HEK293 (cell line): ENCODE results near the gene TFPI.
A peak's percentile ranks its signal among the peaks of the same experiment; 100 is the strongest.

Source experiments
- CTCF ChIA-PET: fragments of 350-600 bp; formaldehyde crosslinking; extraction: SDS; loops from one replicate; lab custom pipeline; 2021; ENCODE audit warnings: antibody characterized with exemption; lab: Yijun Ruan, JAX
- POLR2A ChIA-PET: fragments of 300-600 bp; formaldehyde crosslinking; extraction: SDS; loops from one replicate; lab custom pipeline; 2020; ENCODE audit warnings: antibody characterized with exemption, inconsistent platforms; lab: Yijun Ruan, JAX
- H3K27ac ChIP-seq: fragments of 200-500 bp; sonication (Bioruptor generic); 2 replicates; pipeline ENCODE4 v1.5.1; 2014; ENCODE audit warnings: low read depth, low read length, control low read depth, inconsistent platforms; ENCODE audit errors: extremely low read depth
- H3K36me3 ChIP-seq, 2 experiments: fragments of 200-500 bp in 1 of 2; sonication (Bioruptor generic) in 1 of 2; 1 replicate in 1 of 2; 2 replicates in 1 of 2; pipeline ENCODE4 v1.5.1; 2014 to 2017; ENCODE audit warnings: inconsistent platforms in 2 of 2, low read length in 2 of 2; ENCODE audit not compliant: control insufficient read depth in 2 of 2, insufficient read depth in 1 of 2
- H3K4me1 ChIP-seq: fragments of 200-500 bp; sonication (Bioruptor generic); 2 replicates; pipeline ENCODE4 v1.5.1; 2014; ENCODE audit warnings: mild to moderate bottlenecking, low read length, inconsistent platforms; ENCODE audit not compliant: control insufficient read depth, insufficient read depth
- H3K4me3 ChIP-seq: 2 replicates; pipeline ENCODE4 v1.5.1; 2011; ENCODE audit warnings: low read depth, mild to moderate bottlenecking, control low read depth, low read length, moderate library complexity
- H3K9me3 ChIP-seq: fragments of 200-500 bp; sonication (Bioruptor generic); 2 replicates; pipeline ENCODE4 v1.5.1; 2014; ENCODE audit warnings: low read depth, low read length, inconsistent platforms; ENCODE audit not compliant: control insufficient read depth, insufficient read depth
- ZBTB17 ChIP-seq: fragments of 450-650 bp; formaldehyde crosslinking; IDR thresholded peaks from 2 replicates; pipeline ENCODE4 v1.5.1; 2016; ENCODE audit warnings: missing biosample characterization, missing genetic modification characterization
- ZBTB7A ChIP-seq: fragments of 450-650 bp; formaldehyde crosslinking; IDR thresholded peaks from 2 replicates; pipeline ENCODE4 v1.5.1; 2016; ENCODE audit warnings: low read depth, missing biosample characterization, missing genetic modification characterization
- ZNF155 ChIP-seq: fragments of 450-650 bp; formaldehyde crosslinking; IDR thresholded peaks from 2 replicates; pipeline ENCODE4 v1.5.1; 2016; ENCODE audit warnings: missing biosample characterization, missing genetic modification characterization
- ZNF354C ChIP-seq: fragments of 450-650 bp; formaldehyde crosslinking; IDR thresholded peaks from 2 replicates; pipeline ENCODE4 v1.5.1; 2016; ENCODE audit warnings: missing biosample characterization, missing genetic modification characterization, low read depth, borderline replicate concordance
- ZNF654 ChIP-seq: fragments of 450-650 bp; formaldehyde crosslinking; IDR thresholded peaks from 2 replicates; pipeline ENCODE4 v1.5.1; 2016; ENCODE audit warnings: low read depth, missing biosample characterization, missing genetic modification characterization
- ZNF785 ChIP-seq: fragments of 450-650 bp; formaldehyde crosslinking; IDR thresholded peaks from 2 replicates; pipeline ENCODE4 v1.5.1; 2016; ENCODE audit warnings: missing biosample characterization, missing genetic modification characterization
- TF ChIP-seq, protein P1 (sequence below): fragments of 450-650 bp; formaldehyde crosslinking; IDR thresholded peaks from 2 replicates; pipeline ENCODE4; 2016; ENCODE audit warnings: missing biosample characterization, missing genetic modification characterization
- TF ChIP-seq, protein P2 (sequence below): fragments of 450-650 bp; formaldehyde crosslinking; IDR thresholded peaks from 2 replicates; pipeline ENCODE4 v1.5.1; 2016; ENCODE audit warnings: missing biosample characterization, missing genetic modification characterization
- TF ChIP-seq, protein P3 (sequence below): fragments of 450-650 bp; formaldehyde crosslinking; IDR thresholded peaks from 2 replicates; pipeline ENCODE4 v1.5.1; 2016; ENCODE audit warnings: missing biosample characterization, missing genetic modification characterization
- TF ChIP-seq, protein P4 (sequence below): fragments of 450-650 bp; formaldehyde crosslinking; IDR thresholded peaks from 2 replicates; pipeline ENCODE4 v1.5.1; 2016; ENCODE audit warnings: missing biosample characterization, missing genetic modification characterization
- TF ChIP-seq, protein P5 (sequence below): fragments of 450-650 bp; formaldehyde crosslinking; IDR thresholded peaks from 2 replicates; pipeline ENCODE4 v1.5.1; 2016; ENCODE audit warnings: missing biosample characterization, missing genetic modification characterization

The TFPI gene

DNA sequence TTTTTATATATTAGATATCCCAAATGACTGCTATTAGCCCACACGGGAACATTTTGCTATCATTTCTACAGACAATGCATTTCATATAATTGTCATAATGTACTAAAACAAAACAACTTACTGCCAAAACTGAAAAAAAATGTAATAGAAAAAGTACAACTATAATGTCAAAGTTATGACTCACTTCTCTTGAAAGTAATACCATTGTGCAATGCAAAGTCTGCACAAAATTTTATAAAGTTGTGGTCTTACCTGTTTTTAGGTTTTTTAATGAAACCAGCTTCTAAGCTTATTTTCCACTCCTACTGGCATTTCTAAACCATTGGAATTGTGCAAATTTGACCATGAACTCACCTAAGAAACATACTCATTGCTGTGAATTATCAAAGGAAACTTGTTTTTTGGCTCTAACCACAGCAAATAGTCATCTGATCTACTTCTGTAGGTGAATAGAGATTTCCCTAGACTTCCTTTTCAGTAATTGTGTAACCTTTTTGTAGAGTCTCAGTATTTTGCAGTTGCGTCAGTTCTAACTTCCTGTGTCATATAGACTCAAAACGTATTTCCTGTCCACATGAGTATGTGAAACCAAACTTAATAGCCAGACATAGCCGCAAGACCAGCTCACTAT is 31.9 kb upstream of the TFPI start (continued):
- TF ChIP-seq, protein P1, sequence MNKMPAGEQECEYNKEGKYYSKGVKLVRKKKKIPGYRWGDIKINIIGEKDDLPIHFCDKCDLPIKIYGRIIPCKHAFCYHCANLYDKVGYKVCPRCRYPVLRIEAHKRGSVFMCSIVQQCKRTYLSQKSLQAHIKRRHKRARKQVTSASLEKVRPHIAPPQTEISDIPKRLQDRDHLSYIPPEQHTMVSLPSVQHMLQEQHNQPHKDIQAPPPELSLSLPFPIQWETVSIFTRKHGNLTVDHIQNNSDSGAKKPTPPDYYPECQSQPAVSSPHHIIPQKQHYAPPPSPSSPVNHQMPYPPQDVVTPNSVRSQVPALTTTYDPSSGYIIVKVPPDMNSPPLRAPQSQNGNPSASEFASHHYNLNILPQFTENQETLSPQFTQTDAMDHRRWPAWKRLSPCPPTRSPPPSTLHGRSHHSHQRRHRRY (tag by site-specific recombination) = no peak

DNA sequence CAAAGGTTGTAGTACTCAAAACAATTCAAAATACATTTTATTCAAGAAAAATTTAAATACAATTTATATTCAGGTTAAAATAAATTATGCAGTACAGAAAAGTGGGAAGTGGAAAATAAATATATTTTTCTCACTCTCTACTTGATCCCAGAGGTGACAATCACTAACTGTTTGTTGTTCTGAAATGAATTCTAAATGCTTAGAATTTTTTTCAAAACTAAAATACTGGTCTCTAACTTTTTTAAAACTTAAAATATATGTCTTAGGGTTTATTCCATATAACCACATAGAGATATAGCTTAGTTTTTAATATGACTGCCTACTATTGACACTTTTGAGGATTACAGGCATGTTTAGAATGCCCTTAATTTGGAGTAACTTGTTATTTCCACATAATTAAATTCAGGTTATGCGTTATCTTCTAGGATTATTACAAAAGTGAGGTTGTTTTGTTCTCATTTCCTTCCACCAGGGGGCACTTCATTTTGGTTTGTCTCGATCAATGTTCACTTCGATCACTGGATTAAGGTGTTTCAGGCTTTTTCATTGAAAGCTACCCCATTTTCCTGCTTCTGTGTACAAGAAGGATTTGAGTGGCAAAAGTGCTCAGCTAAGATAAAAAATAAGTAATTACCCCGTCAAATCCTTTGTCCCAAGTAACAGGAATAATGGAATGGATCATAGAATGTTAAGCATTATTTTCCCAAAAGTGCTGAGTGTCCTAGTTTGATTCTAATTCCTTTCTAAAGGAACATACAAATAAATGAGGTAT is 27.1 kb upstream of the TFPI start:
- Histone ChIP-seq H3K4me3 (no peak overlapping the region), H3K27ac (no peak overlapping the region)
- TF ChIP-seq ZNF654 (tag by site-specific recombination) = peak; percentile 54
- TF ChIP-seq ZNF785 (tag by site-specific recombination) = peak; percentile 95
- TF ChIP-seq ZNF354C = no peak
- TF ChIP-seq, protein P2, sequence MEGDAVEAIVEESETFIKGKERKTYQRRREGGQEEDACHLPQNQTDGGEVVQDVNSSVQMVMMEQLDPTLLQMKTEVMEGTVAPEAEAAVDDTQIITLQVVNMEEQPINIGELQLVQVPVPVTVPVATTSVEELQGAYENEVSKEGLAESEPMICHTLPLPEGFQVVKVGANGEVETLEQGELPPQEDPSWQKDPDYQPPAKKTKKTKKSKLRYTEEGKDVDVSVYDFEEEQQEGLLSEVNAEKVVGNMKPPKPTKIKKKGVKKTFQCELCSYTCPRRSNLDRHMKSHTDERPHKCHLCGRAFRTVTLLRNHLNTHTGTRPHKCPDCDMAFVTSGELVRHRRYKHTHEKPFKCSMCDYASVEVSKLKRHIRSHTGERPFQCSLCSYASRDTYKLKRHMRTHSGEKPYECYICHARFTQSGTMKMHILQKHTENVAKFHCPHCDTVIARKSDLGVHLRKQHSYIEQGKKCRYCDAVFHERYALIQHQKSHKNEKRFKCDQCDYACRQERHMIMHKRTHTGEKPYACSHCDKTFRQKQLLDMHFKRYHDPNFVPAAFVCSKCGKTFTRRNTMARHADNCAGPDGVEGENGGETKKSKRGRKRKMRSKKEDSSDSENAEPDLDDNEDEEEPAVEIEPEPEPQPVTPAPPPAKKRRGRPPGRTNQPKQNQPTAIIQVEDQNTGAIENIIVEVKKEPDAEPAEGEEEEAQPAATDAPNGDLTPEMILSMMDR = peak; percentile 48; the same call in 1 of the 2 replicates
- TF ChIP-seq, protein P3, sequence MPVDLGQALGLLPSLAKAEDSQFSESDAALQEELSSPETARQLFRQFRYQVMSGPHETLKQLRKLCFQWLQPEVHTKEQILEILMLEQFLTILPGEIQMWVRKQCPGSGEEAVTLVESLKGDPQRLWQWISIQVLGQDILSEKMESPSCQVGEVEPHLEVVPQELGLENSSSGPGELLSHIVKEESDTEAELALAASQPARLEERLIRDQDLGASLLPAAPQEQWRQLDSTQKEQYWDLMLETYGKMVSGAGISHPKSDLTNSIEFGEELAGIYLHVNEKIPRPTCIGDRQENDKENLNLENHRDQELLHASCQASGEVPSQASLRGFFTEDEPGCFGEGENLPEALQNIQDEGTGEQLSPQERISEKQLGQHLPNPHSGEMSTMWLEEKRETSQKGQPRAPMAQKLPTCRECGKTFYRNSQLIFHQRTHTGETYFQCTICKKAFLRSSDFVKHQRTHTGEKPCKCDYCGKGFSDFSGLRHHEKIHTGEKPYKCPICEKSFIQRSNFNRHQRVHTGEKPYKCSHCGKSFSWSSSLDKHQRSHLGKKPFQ (tag by site-specific recombination) = no peak
- TF ChIP-seq, protein P4, sequence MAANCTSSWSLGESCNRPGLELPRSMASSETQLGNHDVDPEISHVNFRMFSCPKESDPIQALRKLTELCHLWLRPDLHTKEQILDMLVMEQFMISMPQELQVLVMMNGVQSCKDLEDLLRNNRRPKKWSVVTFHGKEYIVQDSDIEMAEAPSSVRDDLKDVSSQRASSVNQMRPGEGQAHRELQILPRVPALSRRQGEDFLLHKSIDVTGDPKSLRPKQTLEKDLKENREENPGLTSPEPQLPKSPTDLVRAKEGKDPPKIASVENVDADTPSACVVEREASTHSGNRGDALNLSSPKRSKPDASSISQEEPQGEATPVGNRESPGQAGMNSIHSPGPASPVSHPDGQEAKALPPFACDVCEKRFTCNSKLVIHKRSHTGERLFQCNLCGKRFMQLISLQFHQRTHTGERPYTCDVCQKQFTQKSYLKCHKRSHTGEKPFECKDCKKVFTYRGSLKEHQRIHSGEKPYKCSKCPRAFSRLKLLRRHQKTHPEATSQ (tag by site-specific recombination) = no peak
- no peak for TF ChIP-seq ZBTB7A (tag by site-specific recombination)
- TF ChIP-seq, protein P5, sequence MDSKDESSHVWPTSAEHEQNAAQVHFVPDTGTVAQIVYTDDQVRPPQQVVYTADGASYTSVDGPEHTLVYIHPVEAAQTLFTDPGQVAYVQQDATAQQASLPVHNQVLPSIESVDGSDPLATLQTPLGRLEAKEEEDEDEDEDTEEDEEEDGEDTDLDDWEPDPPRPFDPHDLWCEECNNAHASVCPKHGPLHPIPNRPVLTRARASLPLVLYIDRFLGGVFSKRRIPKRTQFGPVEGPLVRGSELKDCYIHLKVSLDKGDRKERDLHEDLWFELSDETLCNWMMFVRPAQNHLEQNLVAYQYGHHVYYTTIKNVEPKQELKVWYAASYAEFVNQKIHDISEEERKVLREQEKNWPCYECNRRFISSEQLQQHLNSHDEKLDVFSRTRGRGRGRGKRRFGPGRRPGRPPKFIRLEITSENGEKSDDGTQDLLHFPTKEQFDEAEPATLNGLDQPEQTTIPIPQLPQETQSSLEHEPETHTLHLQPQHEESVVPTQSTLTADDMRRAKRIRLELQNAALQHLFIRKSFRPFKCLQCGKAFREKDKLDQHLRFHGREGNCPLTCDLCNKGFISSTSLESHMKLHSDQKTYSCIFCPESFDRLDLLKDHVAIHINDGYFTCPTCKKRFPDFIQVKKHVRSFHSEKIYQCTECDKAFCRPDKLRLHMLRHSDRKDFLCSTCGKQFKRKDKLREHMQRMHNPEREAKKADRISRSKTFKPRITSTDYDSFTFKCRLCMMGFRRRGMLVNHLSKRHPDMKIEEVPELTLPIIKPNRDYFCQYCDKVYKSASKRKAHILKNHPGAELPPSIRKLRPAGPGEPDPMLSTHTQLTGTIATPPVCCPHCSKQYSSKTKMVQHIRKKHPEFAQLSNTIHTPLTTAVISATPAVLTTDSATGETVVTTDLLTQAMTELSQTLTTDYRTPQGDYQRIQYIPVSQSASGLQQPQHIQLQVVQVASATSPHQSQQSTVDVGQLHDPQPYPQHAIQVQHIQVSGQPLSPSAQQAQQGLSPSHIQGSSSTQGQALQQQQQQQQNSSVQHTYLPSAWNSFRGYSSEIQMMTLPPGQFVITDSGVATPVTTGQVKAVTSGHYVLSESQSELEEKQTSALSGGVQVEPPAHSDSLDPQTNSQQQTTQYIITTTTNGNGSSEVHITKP (tag by site-specific recombination) = peak; percentile 34; the same call in 1 of the 2 replicates
- TF ChIP-seq ZBTB17 (tag by site-specific recombination) = peak; percentile 74
- no peak for TF ChIP-seq ZNF155

More for the DNA sequence above, 27.1 kb upstream of the TFPI start:
- H3K36me3 ChIP-seq = no peaks in the 10 kb centered on the region
- POLR2A ChIA-PET = no interaction called here
- no peaks in the 10 kb centered on the region for H3K4me1 ChIP-seq
- CTCF ChIA-PET = interaction anchor here (0.6 to 9.9 kb wide), 47 partner anchors 10 to 1011 kb away, joined by 3 to 352 read pairs (median 3); partner anchors contain the start of gene TFPI
- no peaks in the 10 kb centered on the region for H3K9me3 ChIP-seq
